Esophagus squamous epithelium (tissue), 5 donors: ENCODE results near the gene FAM177A1. TPM values are rescaled to one million over a fixed set of nuclear protein-coding genes. Genes with fewer than 3 reads are reported as not detected.

Source experiments
- DNase-seq: peaks from one replicate; lab custom pipeline; 2025; lab: John Stamatoyannopoulos, UW
- H3K27ac ChIP-seq, 4 donors: fragments of 200-600 bp; sonication (generic); one replicate each; pipeline ENCODE4 v1.5.1; 2016 to 2019; ENCODE audit warnings: mild to moderate bottlenecking in 1 of 4
- H3K27me3 ChIP-seq, 4 donors: fragments of 200-600 bp; sonication (generic); 1 replicate in 3 of 4; 2 replicates in 1 of 4; pipeline versions ENCODE4 v1.5.1 to v1.6.0; 2017 to 2021; ENCODE audit warnings: antibody characterized with exemption in 1 of 4
- H3K36me3 ChIP-seq, 3 donors: fragments of 200-600 bp; sonication (generic); one replicate each; pipeline ENCODE4 v1.5.1; 2016 to 2019
- H3K4me1 ChIP-seq, 3 donors: fragments of 200-600 bp; sonication (generic); one replicate each; pipeline ENCODE4 v1.5.1; 2017 to 2019
- H3K4me3 ChIP-seq, 4 donors: fragments of 200-600 bp; sonication (generic); 1 replicate in 3 of 4; 2 replicates in 1 of 4; pipeline ENCODE4 v1.5.1; 2016 to 2019; ENCODE audit warnings: mild to moderate bottlenecking in 2 of 4, moderate library complexity in 1 of 4
- H3K9me3 ChIP-seq, 3 donors: fragments of 200-600 bp; sonication (generic); one replicate each; pipeline ENCODE4 v1.5.1; 2016 to 2019
- CTCF ChIP-seq, 6 experiments: fragments of 450-650 bp in 4 of 6; fragments of 200-600 bp in 2 of 6; sonication (generic) in 2 of 6; IDR thresholded peaks; one replicate each; pipeline ENCODE4 v1.5.1; 2016 to 2019; ENCODE audit warnings: antibody characterized with exemption in 6 of 6, mild to moderate bottlenecking in 4 of 6, moderate library complexity in 4 of 6
- POLR2A ChIP-seq, 4 donors: fragments of 450-650 bp; IDR thresholded peaks; one replicate each; pipeline ENCODE4 v1.6.1; 2017; ENCODE audit warnings: antibody characterized with exemption in 4 of 4, mild to moderate bottlenecking in 4 of 4, moderate library complexity in 3 of 4
- WGBS, 2 donors: methylation state at CpG; one replicate each; pipeline ENCODE4 v1.1.5; 2018; 5-methylcytosine and 5-hydroxymethylcytosine counted together
- intact Hi-C: fragments of 100-400 bp; cut with DNase I; formaldehyde crosslinking; loops from one replicate; pipeline ENCODE4 v1.15.0; 2022
- total RNA-seq, 4 donors: library from RNA; depleted of rRNA; stranded (reverse); fragments of >200 nt; gene quantifications; one replicate each; pipeline ENCODE4 v1.1.0, GENCODE V29; 2016
- donor health status: DM: yes; HTN: yes; CAD: no.

FAM177A1 gene
- total RNA-seq, 4 donors from 2014 or later: 25.9 to 35.9 (median 28.3) TPM

DNA sequence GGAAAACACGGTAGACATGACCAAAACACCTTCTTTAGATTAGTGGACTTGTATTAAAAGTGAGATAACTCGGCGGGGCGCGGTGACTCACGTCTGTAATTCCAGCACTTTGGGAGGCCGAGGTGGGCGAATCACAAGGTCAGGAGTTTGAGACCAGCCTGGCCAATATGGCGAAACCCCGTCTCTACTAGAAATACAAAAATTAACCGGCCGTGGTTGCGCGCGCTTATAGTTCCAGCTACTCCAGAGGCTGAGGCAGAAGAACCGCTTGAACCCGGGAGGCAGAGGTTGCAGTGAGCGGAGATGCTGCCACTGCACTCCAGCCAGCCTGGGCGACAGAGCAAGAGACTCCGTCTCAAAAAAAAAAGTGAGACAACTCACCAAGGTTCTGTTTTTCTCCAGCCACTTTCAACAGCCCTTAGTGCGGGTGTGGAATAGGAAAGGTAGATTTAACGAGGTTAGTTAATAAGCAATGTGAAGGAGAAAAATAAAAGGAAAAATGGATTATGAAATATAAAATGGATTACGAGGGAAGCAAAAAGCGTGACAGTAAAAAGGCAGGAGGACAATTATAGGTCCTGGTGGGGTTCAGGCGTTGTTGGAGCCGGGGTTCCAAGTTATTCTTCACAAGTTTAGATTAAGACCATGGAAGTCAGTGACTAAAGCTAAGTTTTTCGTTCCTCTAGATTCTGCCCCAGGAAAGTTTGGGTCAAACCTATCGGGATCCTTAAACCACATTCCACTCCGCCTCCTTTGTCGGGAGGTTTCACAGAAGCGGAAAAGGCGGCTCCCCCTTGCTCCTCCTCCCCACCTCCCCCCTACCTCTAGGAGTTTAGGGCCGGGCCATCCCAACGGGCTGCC, 75.2 kb downstream of the FAM177A1 start:
- H3K4me1 ChIP-seq: peaks cover 5 to 64% (median 7%) of the 10 kb centered on the region in 3 donors
- intact Hi-C loops: no loop called here

DNA sequence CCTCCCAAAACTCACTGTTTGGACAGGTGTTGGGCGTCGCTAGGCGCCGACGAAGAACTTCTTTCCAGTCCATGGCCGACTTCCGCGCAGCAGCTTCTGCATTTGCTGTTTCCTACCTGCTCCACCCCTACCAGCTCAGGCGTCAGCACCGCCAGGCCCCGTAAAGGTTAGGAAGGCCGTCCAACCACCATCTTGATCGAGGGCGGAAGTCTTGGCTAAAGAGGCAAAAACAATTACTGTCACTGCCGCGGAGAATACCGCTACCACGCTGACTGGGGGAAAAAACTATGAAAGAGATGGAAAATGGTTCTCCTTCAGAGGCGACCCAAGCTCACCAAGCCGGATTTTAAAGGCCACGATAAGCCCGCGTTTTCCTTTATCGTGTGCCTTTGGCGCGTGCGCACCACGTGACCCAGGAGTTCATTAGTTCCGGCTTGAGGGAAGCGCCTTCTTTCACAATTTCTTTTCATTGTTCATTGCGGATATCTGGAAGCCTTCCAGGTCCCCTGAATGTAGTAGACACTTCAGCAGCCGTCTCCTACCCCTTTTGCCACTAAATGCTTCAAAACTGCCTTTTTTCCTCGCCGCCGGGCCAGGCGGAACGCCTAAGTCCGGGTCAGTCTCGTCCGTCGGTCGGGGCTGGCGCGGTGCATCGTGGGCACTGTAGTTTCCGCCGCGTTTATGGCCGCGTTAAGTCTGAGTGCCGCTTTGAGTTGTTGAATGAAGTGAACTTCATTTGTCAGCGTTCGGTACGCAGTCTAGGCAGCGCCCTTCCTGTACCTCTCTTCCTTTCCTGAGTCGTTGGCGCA, 76.0 kb downstream of the FAM177A1 start, which contains the start of the genes PPP2R3C and PRORP:
Gene PPP2R3C, minus strand, starts transcription at position 104 of the 809 bp plus-strand sequence. Its CDS starts 31 bp downstream, at position 73.
Gene PRORP, plus strand, starts transcription at position 666 of the 809 bp plus-strand sequence. CDS start 694 bp downstream, outside the sequence.
- intact Hi-C loops: no loop called here
- H3K4me3 ChIP-seq: peak within 1 kb of the TSS; percentile 65 to 82 (median 74)
- TF ChIP-seq CTCF (IDR thresholded peaks at IDR 0.05) (peak in 2 of 6 experiments; percentile 3 to 7), POLR2A (IDR thresholded peaks at IDR 0.05) (peak in 2 of 4 donors; percentile 12 to 76)
- no peaks in the 10 kb centered on the region for H3K27me3 ChIP-seq
- 0 to 1% methylated on average over 33 to 43 of the region's 57 CpGs for WGBS, 2 donors
- DNase-seq: peak; percentile 67
- H3K9me3 ChIP-seq: no peaks in the 10 kb centered on the region
- H3K27ac ChIP-seq: peak within 1 kb of the TSS; percentile 95 to 98 (median 96)
- H3K4me1 ChIP-seq: peaks cover 5 to 64% (median 9%) of the 10 kb centered on the region in 3 donors
- H3K36me3 ChIP-seq: peaks cover 0 to 6% (median 0%) of the 10 kb centered on the region in 3 donors

More for the DNA sequence above, 75.2 kb downstream of the FAM177A1 start:
- TF ChIP-seq CTCF (IDR thresholded peaks at IDR 0.05) (peak in 1 of 6 experiments; percentile 0), POLR2A (IDR thresholded peaks at IDR 0.05) (peak in 2 of 4 donors; percentile 44 to 66)
- H3K27me3 ChIP-seq: no peaks in the 10 kb centered on the region
- H3K9me3 ChIP-seq: no peaks in the 10 kb centered on the region
- 18% methylated on average over 33 of the region's 34 CpGs for WGBS, 2 donors
- peak overlapping the region; percentile 95 to 98 (median 96) for H3K27ac ChIP-seq
- no peak for DNase-seq
- peak overlapping the region; percentile 65 to 82 (median 74) for H3K4me3 ChIP-seq
- H3K36me3 ChIP-seq: peaks cover 0 to 8% (median 0%) of the 10 kb centered on the region in 3 donors

DNA sequence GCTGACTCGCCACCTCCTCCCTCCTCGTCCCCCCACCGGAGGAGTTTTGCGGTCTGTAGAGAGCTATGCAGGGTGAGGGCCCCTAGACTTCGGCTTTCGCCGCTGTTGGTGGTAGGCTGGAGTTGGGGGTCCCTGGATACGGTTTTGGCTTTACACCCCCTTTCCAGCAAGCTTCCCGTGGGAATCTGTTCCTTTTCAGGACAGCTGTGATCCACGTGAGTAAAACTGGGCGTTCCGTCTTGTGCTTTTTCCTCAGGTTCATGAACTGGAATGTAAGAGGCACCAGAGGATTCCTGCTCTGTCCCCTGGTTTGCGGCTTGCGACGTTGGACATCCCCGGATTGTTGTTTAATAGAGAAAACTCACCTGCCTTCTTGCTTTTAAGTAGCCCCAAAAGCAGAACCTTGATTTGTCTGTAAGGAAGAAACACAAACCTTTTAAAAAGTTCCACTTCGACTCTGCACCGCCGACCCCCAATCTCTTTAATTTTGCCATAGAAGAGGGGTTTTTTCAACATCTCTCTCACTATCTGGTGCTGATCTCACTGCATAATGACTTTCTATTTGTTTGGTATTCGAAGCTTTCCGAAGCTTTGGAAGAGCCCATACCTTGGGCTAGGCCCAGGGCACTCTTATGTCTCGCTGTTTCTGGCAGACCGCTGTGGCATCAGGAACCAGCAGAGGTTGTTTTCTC, 76.8 kb downstream of the FAM177A1 start:
- Histone ChIP-seq H3K36me3 (peaks cover 0 to 13% (median 0%) of the 10 kb centered on the region in 3 donors), H3K27ac (peak overlapping the region; percentile 95 to 98 (median 96)), H3K4me3 (peak overlapping the region; percentile 65 to 82 (median 74)), H3K27me3 (no peaks in the 10 kb centered on the region), H3K9me3 (no peaks in the 10 kb centered on the region), H3K4me1 (peaks cover 5 to 58% (median 9%) of the 10 kb centered on the region in 3 donors)
- intact Hi-C loops: no loop called here
- 0 to 7% methylated on average over 15 to 20 of the region's 23 CpGs for WGBS, 2 donors
- TF ChIP-seq POLR2A (IDR thresholded peaks at IDR 0.05) (peak in 1 of 4 donors; percentile 19), CTCF (IDR thresholded peaks at IDR 0.05) (no peak)
- no peak for DNase-seq

GRCh38 chr14:35123388-35123703, 77.3 kb downstream of the FAM177A1 start:
- 29 to 32% methylated on average over 3 of the region's 3 CpGs for WGBS, 2 donors
- Histone ChIP-seq H3K36me3 (peaks cover 0 to 18% (median 0%) of the 10 kb centered on the region in 3 donors), H3K9me3 (no peaks in the 10 kb centered on the region), H3K27ac (peak overlapping the region; percentile 95 to 98 (median 96)), H3K4me3 (peak overlapping the region; percentile 65 to 82 (median 74)), H3K4me1 (peaks cover 5 to 55% (median 9%) of the 10 kb centered on the region in 3 donors), H3K27me3 (no peaks in the 10 kb centered on the region)
- TF ChIP-seq CTCF (IDR thresholded peaks at IDR 0.05) (no peak), POLR2A (IDR thresholded peaks at IDR 0.05) (no peak)
- DNase-seq: no peak
- intact Hi-C loops: no loop called here
